NCI-H345 treated with DMSO at 0.1 percent for 48 hours (cell line): Measurements from ENCODE around the gene ANKK1.

Experiments
- DNase-seq: peaks from one replicate; lab custom pipeline; 2025; ENCODE audit not compliant: unreplicated experiment; lab: John Stamatoyannopoulos, UW

The ANKK1 gene

GRCh38 chr11:113449743-113450142, 62.2 kb downstream of the ANKK1 start:
- peak; percentile 11 for DNase-seq
